Endodermal cell (in vitro differentiated cells): ENCODE data around the gene CYP4B1. TPM values are rescaled to one million over a fixed set of nuclear protein-coding genes. Genes with fewer than 3 reads are reported as not detected.

Experiments
- DNase-seq: peaks from one replicate; pipeline ENCODE4 v3.0.0-alpha.2; 2017
- H3K27ac ChIP-seq: 2 replicates; pipeline ENCODE4 v1.5.1; 2013; ENCODE audit warnings: mild to moderate bottlenecking, low read depth, low read length, moderate library complexity
- H3K27me3 ChIP-seq: 2 replicates; pipeline ENCODE4 v1.6.1; 2013; ENCODE audit warnings: mild to moderate bottlenecking, low read length, moderate library complexity; ENCODE audit not compliant: insufficient read depth, control insufficient read depth, poor library complexity, severe bottlenecking
- H3K36me3 ChIP-seq: 2 replicates; pipeline ENCODE4 v1.7.0; 2013; ENCODE audit warnings: mild to moderate bottlenecking, low read length, moderate library complexity; ENCODE audit not compliant: control insufficient read depth, insufficient read depth
- H3K4me1 ChIP-seq: one replicate; pipeline ENCODE4 v1.7.0; 2013; ENCODE audit warnings: low read length; ENCODE audit not compliant: control insufficient read depth, insufficient read depth
- H3K4me3 ChIP-seq: 2 replicates; pipeline ENCODE4 v1.5.1; 2013; ENCODE audit warnings: mild to moderate bottlenecking, low read length, moderate library complexity
- H3K9ac ChIP-seq: 2 replicates; pipeline ENCODE4 v1.6.1; 2013; ENCODE audit warnings: mild to moderate bottlenecking, low read length, moderate library complexity; ENCODE audit not compliant: poor library complexity, severe bottlenecking; ENCODE audit errors: extremely low read depth
- H3K9me3 ChIP-seq: 2 replicates; pipeline ENCODE4 v1.6.1; 2013; ENCODE audit warnings: mild to moderate bottlenecking, low read length, moderate library complexity; ENCODE audit not compliant: control insufficient read depth
- H3K27ac Mint-ChIP-seq: 2 replicates; pipeline ENCODE4 v1.8.0; 2020; ENCODE audit warnings: mixed read lengths
- H3K27me3 Mint-ChIP-seq: 2 replicates; pipeline ENCODE4 v1.8.0; 2021; ENCODE audit warnings: mild to moderate bottlenecking, mixed read lengths; ENCODE audit not compliant: insufficient read depth
- H3K36me3 Mint-ChIP-seq: 2 replicates; pipeline ENCODE4 v1.8.0; 2020; ENCODE audit warnings: low read depth, mixed read lengths
- H3K4me1 Mint-ChIP-seq: 2 replicates; pipeline ENCODE4 v1.8.0; 2020; ENCODE audit warnings: mixed read lengths
- H3K4me3 Mint-ChIP-seq: 2 replicates; pipeline ENCODE4 v1.8.0; 2020; ENCODE audit warnings: mild to moderate bottlenecking, moderate library complexity, mixed read lengths
- H3K9me3 Mint-ChIP-seq: 2 replicates; pipeline ENCODE4 v1.8.0; 2020; ENCODE audit warnings: mild to moderate bottlenecking, mixed read lengths
- WGBS, 2 experiments: methylation state at CpG; one replicate each; pipeline versions ENCODE4 v1.1.5 to v1.1.7; 2013; ENCODE audit warnings: missing lambda C conversion rate in 2 of 2, mixed read lengths in 1 of 2; ENCODE audit not compliant: insufficient coverage in 1 of 2, insufficient read length in 1 of 2; 5-methylcytosine and 5-hydroxymethylcytosine counted together
- total RNA-seq, 2 donors: library from RNA; stranded (reverse); fragmentation: NEBNext Ultra II Directional in 1 of 2; extraction: Animal tissue kit (Norgen Biotek cat#: 25700) in 1 of 2; gene quantifications; 2 replicates in 1 of 2; 3 replicates in 1 of 2; pipeline ENCODE4 v1.2.1, GENCODE V29; 2021
- TF ChIP-seq, protein P1 (sequence below): fragments of 200-600 bp; sonication (generic); conservative IDR thresholded peaks from 2 replicates; pipeline ENCODE4 v1.5.0; 2021; ENCODE audit warnings: antibody characterized with exemption, mild to moderate bottlenecking

CYP4B1 gene
- total RNA-seq, 2 donors from 2014 or later: 0.92 to 2.0 TPM

DNA sequence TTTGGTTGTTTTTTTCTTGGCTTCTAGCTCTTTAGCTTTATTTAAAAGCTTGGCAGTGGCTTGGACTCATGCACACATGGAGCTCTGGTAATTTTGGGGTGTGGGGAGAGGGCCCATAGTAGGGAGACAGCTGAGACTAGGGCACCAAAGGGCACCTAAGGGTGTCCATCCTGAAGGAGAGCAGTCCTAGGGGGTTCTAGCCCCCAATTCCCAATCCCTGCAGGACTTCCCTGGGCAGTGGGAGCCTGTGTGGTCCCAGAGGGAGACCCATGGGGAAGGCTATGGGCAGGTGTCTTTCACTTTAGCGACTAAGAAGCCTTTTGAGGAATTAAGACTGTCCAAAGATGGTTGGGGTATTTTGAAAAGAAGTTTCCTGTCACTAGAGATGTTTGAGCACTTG is 6.9 kb downstream of the CYP4B1 start:
- H3K9ac ChIP-seq: no peak overlapping the region
- no peak overlapping the region for H3K4me3 ChIP-seq
- H3K27me3 ChIP-seq: peaks cover 15% of the 10 kb centered on the region
- peaks cover 23% of the 10 kb centered on the region for H3K27me3 Mint-ChIP-seq
- H3K27ac ChIP-seq: no peak overlapping the region
- H3K4me1 ChIP-seq: peaks cover 4% of the 10 kb centered on the region
- H3K36me3 Mint-ChIP-seq: no peaks in the 10 kb centered on the region
- DNase-seq: peak; percentile 20
- H3K36me3 ChIP-seq: no peaks in the 10 kb centered on the region
- peaks cover 7% of the 10 kb centered on the region for H3K9me3 Mint-ChIP-seq
- WGBS, 2 experiments: 80 to 96% methylated on average over 1 of the region's 1 CpG
- no peak overlapping the region for H3K27ac Mint-ChIP-seq
- H3K4me1 Mint-ChIP-seq: peaks cover 7% of the 10 kb centered on the region
- TF ChIP-seq, protein P1, sequence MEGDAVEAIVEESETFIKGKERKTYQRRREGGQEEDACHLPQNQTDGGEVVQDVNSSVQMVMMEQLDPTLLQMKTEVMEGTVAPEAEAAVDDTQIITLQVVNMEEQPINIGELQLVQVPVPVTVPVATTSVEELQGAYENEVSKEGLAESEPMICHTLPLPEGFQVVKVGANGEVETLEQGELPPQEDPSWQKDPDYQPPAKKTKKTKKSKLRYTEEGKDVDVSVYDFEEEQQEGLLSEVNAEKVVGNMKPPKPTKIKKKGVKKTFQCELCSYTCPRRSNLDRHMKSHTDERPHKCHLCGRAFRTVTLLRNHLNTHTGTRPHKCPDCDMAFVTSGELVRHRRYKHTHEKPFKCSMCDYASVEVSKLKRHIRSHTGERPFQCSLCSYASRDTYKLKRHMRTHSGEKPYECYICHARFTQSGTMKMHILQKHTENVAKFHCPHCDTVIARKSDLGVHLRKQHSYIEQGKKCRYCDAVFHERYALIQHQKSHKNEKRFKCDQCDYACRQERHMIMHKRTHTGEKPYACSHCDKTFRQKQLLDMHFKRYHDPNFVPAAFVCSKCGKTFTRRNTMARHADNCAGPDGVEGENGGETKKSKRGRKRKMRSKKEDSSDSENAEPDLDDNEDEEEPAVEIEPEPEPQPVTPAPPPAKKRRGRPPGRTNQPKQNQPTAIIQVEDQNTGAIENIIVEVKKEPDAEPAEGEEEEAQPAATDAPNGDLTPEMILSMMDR: no peak
- H3K9me3 ChIP-seq: peaks cover 6% of the 10 kb centered on the region
- no peak overlapping the region for H3K4me3 Mint-ChIP-seq

DNA sequence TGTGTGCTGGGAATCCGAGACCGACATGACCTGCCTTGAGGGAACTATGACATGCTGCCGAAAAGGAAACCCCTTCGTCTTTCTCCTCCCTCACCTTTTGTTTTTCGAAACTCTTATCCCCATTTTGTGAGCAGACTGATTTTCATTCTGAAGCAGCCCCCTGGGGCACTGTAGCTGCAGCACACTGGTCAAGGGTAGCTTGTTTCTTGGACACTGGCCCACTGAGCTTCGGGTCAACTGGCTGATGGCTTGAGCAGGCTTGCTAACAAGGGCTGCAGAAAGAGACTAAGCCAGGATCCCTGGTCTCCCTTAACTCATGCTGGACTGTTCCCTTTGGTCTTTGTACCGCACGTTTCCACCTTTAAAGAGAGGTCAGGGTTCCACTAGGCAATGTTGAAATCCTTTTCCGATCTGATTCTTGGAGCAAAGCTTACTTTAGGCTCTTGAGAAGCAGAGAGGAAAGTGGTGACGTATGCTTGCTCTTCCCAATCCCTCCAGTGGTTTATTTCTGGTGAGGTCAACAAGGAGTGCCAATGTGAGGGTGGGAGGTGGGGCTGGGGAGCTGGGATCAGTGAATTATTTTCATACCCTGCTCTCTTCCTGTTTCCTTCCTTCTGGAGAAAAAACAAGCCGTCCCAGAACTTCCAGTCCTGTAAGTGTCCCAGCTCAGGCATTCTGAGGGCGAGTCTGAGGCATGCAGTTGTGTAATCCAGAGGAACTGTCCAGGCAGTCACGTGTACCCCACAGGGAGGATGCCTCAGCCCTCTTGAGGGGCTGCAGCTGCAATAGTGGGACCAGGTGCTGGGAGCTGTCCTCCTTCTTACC is 7.6 kb downstream of the CYP4B1 start:
- Histone ChIP-seq H3K9ac (no peak overlapping the region), H3K36me3 (no peaks in the 10 kb centered on the region), H3K4me3 (no peak overlapping the region), H3K27ac (no peak overlapping the region), H3K9me3 (peaks cover 6% of the 10 kb centered on the region), H3K27me3 (peaks cover 15% of the 10 kb centered on the region), H3K4me1 (peaks cover 4% of the 10 kb centered on the region)
- H3K27ac Mint-ChIP-seq: no peak overlapping the region
- DNase-seq: peak; percentile 35
- 72 to 87% methylated on average over 9 to 13 of the region's 13 CpGs for WGBS, 2 experiments
- peaks cover 20% of the 10 kb centered on the region for H3K27me3 Mint-ChIP-seq
- no peak overlapping the region for H3K4me3 Mint-ChIP-seq
- H3K36me3 Mint-ChIP-seq: no peaks in the 10 kb centered on the region
- TF ChIP-seq, protein P1: no peak
- peaks cover 7% of the 10 kb centered on the region for H3K9me3 Mint-ChIP-seq
- H3K4me1 Mint-ChIP-seq: peaks cover 7% of the 10 kb centered on the region

DNA sequence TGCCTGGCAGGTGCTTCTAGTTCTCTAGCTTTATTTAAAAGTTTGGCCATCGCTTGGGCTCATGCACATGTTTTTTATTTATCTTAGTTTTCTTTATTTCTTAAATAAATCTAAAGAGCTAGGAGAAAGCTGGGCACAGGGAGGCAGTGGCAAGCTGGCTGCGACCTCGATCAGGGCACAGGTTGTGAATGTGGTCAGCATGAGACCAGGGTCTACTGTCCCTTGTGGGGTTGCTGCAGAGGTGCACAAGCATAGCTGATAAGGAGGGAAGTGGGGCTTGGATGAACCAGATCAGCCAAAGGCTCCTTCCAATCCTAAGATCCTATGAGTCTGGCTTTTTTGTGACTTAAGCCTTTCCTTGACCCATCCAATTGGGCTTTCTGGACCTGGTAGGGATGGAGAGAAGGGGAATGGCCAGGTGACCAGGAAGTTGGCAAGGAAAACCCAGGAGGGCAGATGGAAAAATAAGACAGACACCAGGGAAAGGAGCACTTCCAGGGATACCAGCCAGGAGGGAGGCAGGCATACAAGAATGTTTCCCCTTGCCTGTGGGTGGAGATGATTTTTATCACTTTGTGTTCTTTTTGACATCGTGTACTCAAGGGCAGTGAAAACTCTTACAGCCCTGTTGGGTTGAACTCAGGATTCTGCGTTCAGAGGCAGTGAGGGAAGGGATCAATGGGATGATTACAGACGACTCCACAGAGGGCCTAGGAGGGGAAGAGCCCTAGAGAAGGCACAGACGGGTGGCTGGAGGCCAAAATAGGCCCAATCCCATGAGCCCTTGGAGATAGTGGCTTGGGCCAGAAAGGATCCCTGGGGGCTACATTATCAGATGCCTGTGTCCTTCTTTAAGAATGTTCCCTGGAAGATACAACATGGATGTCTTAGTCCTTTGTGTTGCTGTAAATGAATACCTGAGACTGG is 8.5 kb downstream of the CYP4B1 start:
- no peak overlapping the region for H3K27ac ChIP-seq
- Mint-ChIP-seq H3K4me3 (no peak overlapping the region), H3K36me3 (no peaks in the 10 kb centered on the region), H3K27ac (no peak overlapping the region), H3K4me1 (peaks cover 3% of the 10 kb centered on the region), H3K9me3 (peaks cover 7% of the 10 kb centered on the region), H3K27me3 (peaks cover 20% of the 10 kb centered on the region)
- peaks cover 6% of the 10 kb centered on the region for H3K9me3 ChIP-seq
- WGBS, 2 experiments: 83 to 93% methylated on average over 4 to 7 of the region's 7 CpGs
- no peaks in the 10 kb centered on the region for H3K36me3 ChIP-seq
- peak; percentile 28 for DNase-seq
- peaks cover 15% of the 10 kb centered on the region for H3K27me3 ChIP-seq
- TF ChIP-seq, protein P1: peak; percentile 48
- H3K4me3 ChIP-seq: no peak overlapping the region
- H3K9ac ChIP-seq: no peak overlapping the region
- H3K4me1 ChIP-seq: peaks cover 4% of the 10 kb centered on the region
